A673 (cell line): Measurements from ENCODE around the gene GGTA1. TPM values are rescaled to one million over a fixed set of nuclear protein-coding genes. Genes with fewer than 3 reads are reported as not detected.

Source experiments
- BruUV-seq: library from RNA; stranded (reverse); fragments of 400-500 nt; replicated peaks from 2 replicates; lab custom pipeline; 2021; lab: Mats Ljungman, UMichigan
- CTCF ChIA-PET: fragments of 300-600 bp; sonication (Branson Sonifier 250); formaldehyde crosslinking; loops from one replicate; lab custom pipeline; 2022; ENCODE audit warnings: antibody characterized with exemption; lab: Charles Lee
- POLR2A ChIA-PET: fragments of 300-600 bp; sonication (Branson Sonifier 250); formaldehyde crosslinking; loops from one replicate; lab custom pipeline; 2022; ENCODE audit warnings: antibody characterized with exemption; ENCODE audit not compliant: low non-redundant PET; lab: Charles Lee
- DNase-seq: peaks from one replicate; pipeline ENCODE4 v3.0.0-alpha.2; 2015; ENCODE audit warnings: low spot score
- H3K27ac ChIP-seq: fragments of 200-600 bp; sonication (generic); 2 replicates; pipeline ENCODE4 v1.5.1; 2016; ENCODE audit warnings: mixed run types, low read depth, mild to moderate bottlenecking, mixed read lengths, antibody characterized with exemption, low read length; ENCODE audit not compliant: poor library complexity, severe bottlenecking
- H3K27me3 ChIP-seq: fragments of 200-600 bp; sonication (generic); replicated peaks from 2 replicates; pipeline ENCODE4 v1.6.1; 2017; ENCODE audit warnings: mixed run types, low read depth, mild to moderate bottlenecking, mixed read lengths, antibody characterized with exemption, low read length; ENCODE audit not compliant: insufficient read depth, poor library complexity
- H3K36me3 ChIP-seq: fragments of 200-600 bp; sonication (generic); 2 replicates; pipeline ENCODE4 v1.6.1; 2016; ENCODE audit warnings: mixed run types, mild to moderate bottlenecking, mixed read lengths, antibody characterized with exemption, low read length; ENCODE audit not compliant: insufficient read depth, poor library complexity, severe bottlenecking
- H3K4me1 ChIP-seq: fragments of 200-600 bp; sonication (generic); 2 replicates; pipeline ENCODE4 v1.6.1; 2017; ENCODE audit warnings: mixed run types, mild to moderate bottlenecking, mixed read lengths, antibody characterized with exemption, low read length; ENCODE audit not compliant: insufficient read depth, poor library complexity, severe bottlenecking
- H3K4me3 ChIP-seq: fragments of 200-600 bp; sonication (generic); 2 replicates; pipeline ENCODE4 v1.5.1; 2016; ENCODE audit warnings: low read depth, mixed run types, mild to moderate bottlenecking, mixed read lengths, low read length; ENCODE audit not compliant: poor library complexity, severe bottlenecking
- H3K9me3 ChIP-seq: fragments of 200-600 bp; sonication (generic); 2 replicates; pipeline ENCODE4 v1.6.1; 2016; ENCODE audit warnings: mixed run types, low read depth, mild to moderate bottlenecking, mixed read lengths, antibody characterized with exemption, low read length; ENCODE audit not compliant: poor library complexity, severe bottlenecking
- EZH2 ChIP-seq: fragments of 200-600 bp; sonication (generic); IDR thresholded peaks from 2 replicates; pipeline ENCODE4 v1.6.1; 2017; ENCODE audit warnings: borderline replicate concordance, low read depth, mild to moderate bottlenecking, mixed read lengths, antibody characterized with exemption, low read length; ENCODE audit not compliant: poor library complexity, severe bottlenecking
- intact Hi-C: fragments of 100-400 bp; cut with micrococcal nuclease; formaldehyde crosslinking; loops from one replicate; pipeline ENCODE4 v1.10.0; 2022; ENCODE audit not compliant: unreplicated experiment
- total RNA-seq: library from RNA; stranded (reverse); gene quantifications from 2 replicates; pipeline ENCODE4 v1.2.3, GENCODE V29; 2021
- TF ChIP-seq, protein P1 (sequence below): fragments of 300-800, 200-600 bp; sonication (generic); conservative IDR thresholded peaks from 2 replicates; pipeline ENCODE4 v1.5.1; 2017; ENCODE audit warnings: low read depth, mild to moderate bottlenecking, antibody characterized with exemption, low read length, moderate library complexity, mixed read lengths

Gene GGTA1
- total RNA-seq, 1 experiment from 2014 or later, result not detected

DNA sequence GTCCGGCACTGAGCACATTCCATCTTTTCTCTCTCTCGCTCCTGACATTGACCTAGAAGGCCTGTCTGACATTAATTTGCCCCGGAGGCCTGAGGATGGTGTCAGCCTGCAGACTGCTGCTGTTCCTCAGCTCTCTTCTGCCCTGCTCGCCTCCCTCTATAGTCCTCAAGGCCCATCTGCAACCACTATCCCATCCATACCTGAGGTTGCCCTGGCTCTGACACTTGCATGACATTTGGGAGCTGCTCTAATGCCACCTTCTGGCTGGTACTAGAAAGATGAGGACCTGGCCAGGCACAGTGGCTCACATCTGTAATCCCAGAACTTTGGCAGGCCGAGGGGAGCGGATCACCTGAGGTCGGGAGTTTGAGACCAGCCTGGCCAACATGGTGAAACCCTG is 38.6 kb upstream of the GGTA1 start:
- Histone ChIP-seq H3K36me3 (no peaks in the 10 kb centered on the region), H3K27ac (no peak overlapping the region), H3K9me3 (no peaks in the 10 kb centered on the region), H3K4me3 (no peak overlapping the region), H3K4me1 (no peaks in the 10 kb centered on the region), H3K27me3 (no peaks in the 10 kb centered on the region)
- BruUV-seq, result no TSS peak
- intact Hi-C loops, result no loop called here
- ChIA-PET CTCF (no interaction called here), POLR2A (no interaction called here)
- DNase-seq, result no peak
- TF ChIP-seq, protein P1, sequence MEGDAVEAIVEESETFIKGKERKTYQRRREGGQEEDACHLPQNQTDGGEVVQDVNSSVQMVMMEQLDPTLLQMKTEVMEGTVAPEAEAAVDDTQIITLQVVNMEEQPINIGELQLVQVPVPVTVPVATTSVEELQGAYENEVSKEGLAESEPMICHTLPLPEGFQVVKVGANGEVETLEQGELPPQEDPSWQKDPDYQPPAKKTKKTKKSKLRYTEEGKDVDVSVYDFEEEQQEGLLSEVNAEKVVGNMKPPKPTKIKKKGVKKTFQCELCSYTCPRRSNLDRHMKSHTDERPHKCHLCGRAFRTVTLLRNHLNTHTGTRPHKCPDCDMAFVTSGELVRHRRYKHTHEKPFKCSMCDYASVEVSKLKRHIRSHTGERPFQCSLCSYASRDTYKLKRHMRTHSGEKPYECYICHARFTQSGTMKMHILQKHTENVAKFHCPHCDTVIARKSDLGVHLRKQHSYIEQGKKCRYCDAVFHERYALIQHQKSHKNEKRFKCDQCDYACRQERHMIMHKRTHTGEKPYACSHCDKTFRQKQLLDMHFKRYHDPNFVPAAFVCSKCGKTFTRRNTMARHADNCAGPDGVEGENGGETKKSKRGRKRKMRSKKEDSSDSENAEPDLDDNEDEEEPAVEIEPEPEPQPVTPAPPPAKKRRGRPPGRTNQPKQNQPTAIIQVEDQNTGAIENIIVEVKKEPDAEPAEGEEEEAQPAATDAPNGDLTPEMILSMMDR, result no peak
- no peak for TF ChIP-seq EZH2

DNA sequence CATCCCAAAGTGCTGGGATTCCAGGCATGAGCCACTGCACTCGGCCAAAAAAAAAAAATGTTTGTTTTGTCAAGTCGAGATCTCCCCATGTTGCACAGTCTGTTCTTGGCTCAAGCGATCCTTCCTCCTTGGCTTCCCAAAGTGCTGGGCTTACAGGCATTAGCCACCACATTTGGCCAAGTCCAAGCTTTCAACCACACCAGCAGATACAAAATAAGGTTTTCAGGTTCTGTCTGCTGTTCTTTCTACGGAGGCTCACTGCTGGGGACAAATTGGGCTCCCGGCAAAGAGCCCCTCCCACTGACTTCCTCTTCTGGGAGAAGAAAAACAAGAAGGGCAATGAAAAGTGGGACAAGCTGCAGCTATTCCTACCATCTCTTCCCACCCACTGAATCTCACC is 37.6 kb upstream of the GGTA1 start:
- no peak overlapping the region for H3K27ac ChIP-seq
- no peaks in the 10 kb centered on the region for H3K4me1 ChIP-seq
- intact Hi-C loops, result no loop called here
- no TSS peak for BruUV-seq
- H3K4me3 ChIP-seq, result no peak overlapping the region
- DNase-seq, result no peak
- CTCF ChIA-PET, result interaction anchor here (0.7 kb wide), 1 partner anchor 581 kb away, joined by 4 read pairs; no protein-coding TSS in a partner anchor
- no peaks in the 10 kb centered on the region for H3K36me3 ChIP-seq
- TF ChIP-seq EZH2, result no peak
- TF ChIP-seq, protein P1, result no peak
- POLR2A ChIA-PET, result no interaction called here
- no peaks in the 10 kb centered on the region for H3K27me3 ChIP-seq
- H3K9me3 ChIP-seq, result no peaks in the 10 kb centered on the region

DNA sequence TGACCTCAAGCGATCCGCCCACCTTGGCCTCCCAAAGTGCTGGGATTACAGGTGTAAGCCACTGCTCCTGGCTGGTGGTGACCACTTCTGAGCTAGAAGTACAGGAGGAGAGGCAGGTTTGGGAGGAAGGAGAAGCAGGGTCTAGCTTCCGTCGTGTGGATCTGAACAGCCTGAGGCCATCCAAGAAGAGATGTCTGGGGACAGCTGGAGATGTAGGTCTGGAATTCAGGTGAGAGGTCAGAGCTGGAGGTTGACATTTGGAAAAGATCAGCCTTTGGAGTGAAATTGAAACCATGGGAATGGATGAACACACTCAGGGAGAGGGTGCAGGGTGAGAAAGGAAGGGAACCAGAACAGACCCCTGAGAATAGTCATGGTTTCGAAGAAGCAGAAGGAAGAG is 33.2 kb upstream of the GGTA1 start:
- H3K9me3 ChIP-seq, result no peaks in the 10 kb centered on the region
- H3K36me3 ChIP-seq, result no peaks in the 10 kb centered on the region
- H3K27me3 ChIP-seq, result no peaks in the 10 kb centered on the region
- no peak overlapping the region for H3K4me3 ChIP-seq
- no peak for DNase-seq
- ChIA-PET POLR2A (no interaction called here), CTCF (no interaction called here)
- H3K4me1 ChIP-seq, result peaks cover 7% of the 10 kb centered on the region
- H3K27ac ChIP-seq, result no peak overlapping the region
- intact Hi-C loops, result no loop called here
- TF ChIP-seq, protein P1, result no peak
- no peak for TF ChIP-seq EZH2
- BruUV-seq, result no TSS peak
